ENCODE measurements around the gene KDM3B.

DNA sequence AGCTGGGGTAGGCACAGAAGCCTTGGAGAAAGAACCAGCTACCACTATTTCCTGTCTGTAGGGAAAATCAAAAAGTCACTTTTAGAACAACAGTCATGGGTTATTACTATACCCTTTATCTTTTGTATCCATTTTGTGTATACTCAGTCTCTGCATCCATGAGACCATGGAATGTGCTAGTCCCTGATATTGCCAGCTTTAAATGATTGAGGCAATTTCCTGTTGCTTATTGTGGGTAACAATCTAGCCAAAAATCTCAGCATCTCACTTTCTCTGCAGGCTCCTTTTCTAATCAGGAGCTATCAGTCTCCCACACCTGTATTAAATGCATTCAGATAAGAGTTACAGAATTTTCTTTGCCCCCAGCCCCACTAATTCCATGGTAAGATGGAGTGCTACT lies 968 bp upstream of the KDM3B start:
- TF ChIP-seq, protein P1, sequence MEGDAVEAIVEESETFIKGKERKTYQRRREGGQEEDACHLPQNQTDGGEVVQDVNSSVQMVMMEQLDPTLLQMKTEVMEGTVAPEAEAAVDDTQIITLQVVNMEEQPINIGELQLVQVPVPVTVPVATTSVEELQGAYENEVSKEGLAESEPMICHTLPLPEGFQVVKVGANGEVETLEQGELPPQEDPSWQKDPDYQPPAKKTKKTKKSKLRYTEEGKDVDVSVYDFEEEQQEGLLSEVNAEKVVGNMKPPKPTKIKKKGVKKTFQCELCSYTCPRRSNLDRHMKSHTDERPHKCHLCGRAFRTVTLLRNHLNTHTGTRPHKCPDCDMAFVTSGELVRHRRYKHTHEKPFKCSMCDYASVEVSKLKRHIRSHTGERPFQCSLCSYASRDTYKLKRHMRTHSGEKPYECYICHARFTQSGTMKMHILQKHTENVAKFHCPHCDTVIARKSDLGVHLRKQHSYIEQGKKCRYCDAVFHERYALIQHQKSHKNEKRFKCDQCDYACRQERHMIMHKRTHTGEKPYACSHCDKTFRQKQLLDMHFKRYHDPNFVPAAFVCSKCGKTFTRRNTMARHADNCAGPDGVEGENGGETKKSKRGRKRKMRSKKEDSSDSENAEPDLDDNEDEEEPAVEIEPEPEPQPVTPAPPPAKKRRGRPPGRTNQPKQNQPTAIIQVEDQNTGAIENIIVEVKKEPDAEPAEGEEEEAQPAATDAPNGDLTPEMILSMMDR (IDR thresholded peaks at IDR 0.05; ENCODE audit: low read depth, low read length) = no peak
- TF ChIP-seq POLR2A (IDR thresholded peaks at IDR 0.05; ENCODE audit: extremely low read depth, insufficient read length) = no peak
- TF ChIP-seq, protein P2, sequence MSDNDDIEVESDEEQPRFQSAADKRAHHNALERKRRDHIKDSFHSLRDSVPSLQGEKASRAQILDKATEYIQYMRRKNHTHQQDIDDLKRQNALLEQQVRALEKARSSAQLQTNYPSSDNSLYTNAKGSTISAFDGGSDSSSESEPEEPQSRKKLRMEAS (IDR thresholded peaks at IDR 0.05; ENCODE audit: low read depth, low read length) = no peak

Data from NB4 (cell line).